H9 (cell line): ENCODE results near the gene DHODH. TPM values are rescaled to one million over a fixed set of nuclear protein-coding genes. Genes with fewer than 3 reads are reported as not detected.

ENCODE experiments used
- DNase-seq: peaks from one replicate; pipeline ENCODE4 v3.0.0-alpha.2; 2017
- H2AFZ ChIP-seq: one replicate; pipeline ENCODE4 v1.6.1; 2013; ENCODE audit warnings: mild to moderate bottlenecking, low read length, control low read depth, moderate library complexity
- H2AK5ac ChIP-seq: 2 replicates; pipeline ENCODE4 v1.6.1; 2013; ENCODE audit warnings: low read length, control low read depth, mixed read lengths; ENCODE audit not compliant: insufficient read length
- H2BK120ac ChIP-seq: one replicate; pipeline ENCODE4 v1.6.1; 2013; ENCODE audit warnings: low read depth, mild to moderate bottlenecking, low read length, control low read depth, inconsistent platforms; ENCODE audit not compliant: poor library complexity, severe bottlenecking
- H2BK12ac ChIP-seq: 2 replicates; pipeline ENCODE4 v1.6.1; 2013; ENCODE audit warnings: low read length, control low read depth, mixed read lengths, low read depth; ENCODE audit not compliant: insufficient read length
- H2BK15ac ChIP-seq: 2 replicates; pipeline ENCODE4 v1.6.1; 2013; ENCODE audit warnings: low read depth, low read length, control low read depth
- H2BK20ac ChIP-seq: one replicate; pipeline ENCODE4 v1.6.1; 2013; ENCODE audit warnings: low read depth, mild to moderate bottlenecking, low read length, control low read depth, inconsistent platforms; ENCODE audit not compliant: poor library complexity, severe bottlenecking
- H2BK5ac ChIP-seq: 2 replicates; pipeline ENCODE4 v1.6.1; 2013; ENCODE audit warnings: low read length, control low read depth, mixed read lengths; ENCODE audit not compliant: insufficient read length
- H3K14ac ChIP-seq: 2 replicates; pipeline ENCODE4 v1.6.1; 2013; ENCODE audit warnings: low read length, control low read depth; ENCODE audit not compliant: insufficient read depth
- H3K18ac ChIP-seq: 2 replicates; pipeline ENCODE4 v1.6.1; 2013; ENCODE audit warnings: low read depth, mild to moderate bottlenecking, mixed read lengths, low read length, control low read depth; ENCODE audit not compliant: insufficient read length
- H3K23ac ChIP-seq: 2 replicates; pipeline ENCODE4 v1.6.1; 2013; ENCODE audit warnings: low read length, control low read depth, mixed read lengths, low read depth; ENCODE audit not compliant: insufficient read length
- H3K23me2 ChIP-seq: 2 replicates; pipeline ENCODE4 v1.6.1; 2013; ENCODE audit warnings: low read depth, mild to moderate bottlenecking, mixed read lengths, low read length, control low read depth; ENCODE audit not compliant: insufficient read length, poor library complexity, severe bottlenecking
- H3K27ac ChIP-seq: 2 replicates; pipeline ENCODE4 v1.5.1; 2013; ENCODE audit warnings: low read length, control low read depth, mixed read lengths, low read depth; ENCODE audit not compliant: insufficient read length
- H3K27me3 ChIP-seq: 2 replicates; pipeline ENCODE4 v1.6.1; 2013; ENCODE audit warnings: low read length, control low read depth, inconsistent platforms; ENCODE audit not compliant: insufficient read depth
- H3K4ac ChIP-seq: 2 replicates; pipeline ENCODE4 v1.6.1; 2013; ENCODE audit warnings: low read depth, mild to moderate bottlenecking, control low read depth, inconsistent platforms, low read length, moderate library complexity
- H3K4me1 ChIP-seq: 2 replicates; pipeline ENCODE4 v1.6.1; 2013; ENCODE audit warnings: low read length, control low read depth, inconsistent platforms; ENCODE audit not compliant: insufficient read depth
- H3K4me2 ChIP-seq: 2 replicates; pipeline ENCODE4 v1.6.1; 2013; ENCODE audit warnings: low read length, control low read depth, mixed read lengths; ENCODE audit not compliant: insufficient read length, insufficient read depth
- H3K56ac ChIP-seq: 2 replicates; pipeline ENCODE4 v1.6.1; 2013; ENCODE audit warnings: low read depth, mild to moderate bottlenecking, mixed read lengths, low read length, control low read depth; ENCODE audit not compliant: insufficient read length
- H3K79me1 ChIP-seq: 2 replicates; pipeline ENCODE4 v1.6.1; 2013; ENCODE audit warnings: low read depth, mild to moderate bottlenecking, moderate library complexity, low read length, control low read depth, inconsistent platforms; ENCODE audit not compliant: insufficient read depth, poor library complexity, severe bottlenecking
- H3K79me2 ChIP-seq: 2 replicates; pipeline ENCODE4 v1.6.1; 2013; ENCODE audit warnings: low read length, control low read depth, inconsistent platforms; ENCODE audit not compliant: insufficient read depth
- H3K9ac ChIP-seq: 2 replicates; pipeline ENCODE4 v1.6.1; 2013; ENCODE audit warnings: low read length, control low read depth, mixed read lengths; ENCODE audit not compliant: insufficient read length; ENCODE audit errors: extremely low read depth
- H3K9me3 ChIP-seq: one replicate; pipeline ENCODE4 v1.6.1; 2013; ENCODE audit warnings: low read depth, low read length, inconsistent platforms; ENCODE audit not compliant: control insufficient read depth
- H3T11ph ChIP-seq: one replicate; pipeline ENCODE4 v1.6.1; 2013; ENCODE audit warnings: mild to moderate bottlenecking, low read length, control low read depth, inconsistent platforms
- H4K20me1 ChIP-seq: one replicate; pipeline ENCODE4 v1.6.1; 2013; ENCODE audit not compliant: control insufficient read depth, insufficient read length, insufficient read depth
- H4K5ac ChIP-seq: 2 replicates; pipeline ENCODE4 v1.6.1; 2013; ENCODE audit warnings: low read depth, mild to moderate bottlenecking, mixed read lengths, low read length, control low read depth; ENCODE audit not compliant: insufficient read length
- H4K8ac ChIP-seq: replicated peaks from 2 replicates; pipeline ENCODE4 v1.6.1; 2013; ENCODE audit warnings: low read length, control low read depth, mixed read lengths, low read depth; ENCODE audit not compliant: insufficient read length
- H4K91ac ChIP-seq: 2 replicates; pipeline ENCODE4 v1.6.1; 2013; ENCODE audit warnings: low read depth, mild to moderate bottlenecking, moderate library complexity, mixed read lengths, low read length, control low read depth; ENCODE audit not compliant: insufficient read length
- H3K27ac Mint-ChIP-seq, 3 experiments: 2 replicates in 2 of 3; 3 replicates in 1 of 3; pipeline ENCODE4 v1.8.0; 2020 to 2021; ENCODE audit warnings: mixed read lengths in 3 of 3, mild to moderate bottlenecking in 1 of 3, moderate library complexity in 1 of 3
- H3K27me3 Mint-ChIP-seq: 2 replicates; pipeline ENCODE4 v1.8.0; 2021; ENCODE audit warnings: low read depth, mild to moderate bottlenecking, moderate library complexity, mixed read lengths
- H3K36me3 Mint-ChIP-seq, 3 experiments: 2 replicates in 2 of 3; 3 replicates in 1 of 3; pipeline ENCODE4 v1.8.0; 2020 to 2021; ENCODE audit warnings: low read depth in 3 of 3, mixed read lengths in 3 of 3; ENCODE audit not compliant: insufficient read depth in 1 of 3
- H3K4me1 Mint-ChIP-seq, 2 experiments: 2 replicates each; pipeline ENCODE4 v1.8.0; 2020; ENCODE audit warnings: mixed read lengths in 2 of 2
- H3K4me3 Mint-ChIP-seq, 2 experiments: 2 replicates in 1 of 2; 3 replicates in 1 of 2; pipeline ENCODE4 v1.8.0; 2020 to 2021; ENCODE audit warnings: mild to moderate bottlenecking in 2 of 2, mixed read lengths in 2 of 2, moderate library complexity in 1 of 2
- H3K9me3 Mint-ChIP-seq, 2 experiments: 2 replicates in 1 of 2; 3 replicates in 1 of 2; pipeline ENCODE4 v1.8.0; 2020; ENCODE audit warnings: mild to moderate bottlenecking in 2 of 2, mixed read lengths in 2 of 2, moderate library complexity in 1 of 2
- WGBS: extraction: QIAGEN DNeasy Blood & Tissue Kit; methylation state at CpG from one replicate; pipeline ENCODE4 v1.1.7; 2013; ENCODE audit warnings: missing lambda C conversion rate, low lambda C conversion rate, mixed read lengths; ENCODE audit not compliant: insufficient read length; ENCODE audit errors: extremely low coverage; 5-methylcytosine and 5-hydroxymethylcytosine counted together
- total RNA-seq: library from RNA; stranded (reverse); gene quantifications from 2 replicates; pipeline ENCODE4 v1.2.1, GENCODE V29; 2021
- TF ChIP-seq, protein P1 (sequence below): fragments of 200-600 bp; sonication (generic); conservative IDR thresholded peaks from 3 replicates; pipeline ENCODE4 v1.8.0; 2021; ENCODE audit warnings: antibody characterized with exemption, mild to moderate bottlenecking

DHODH gene
- total RNA-seq, 1 experiment from 2014 or later: 16.4 TPM

DNA sequence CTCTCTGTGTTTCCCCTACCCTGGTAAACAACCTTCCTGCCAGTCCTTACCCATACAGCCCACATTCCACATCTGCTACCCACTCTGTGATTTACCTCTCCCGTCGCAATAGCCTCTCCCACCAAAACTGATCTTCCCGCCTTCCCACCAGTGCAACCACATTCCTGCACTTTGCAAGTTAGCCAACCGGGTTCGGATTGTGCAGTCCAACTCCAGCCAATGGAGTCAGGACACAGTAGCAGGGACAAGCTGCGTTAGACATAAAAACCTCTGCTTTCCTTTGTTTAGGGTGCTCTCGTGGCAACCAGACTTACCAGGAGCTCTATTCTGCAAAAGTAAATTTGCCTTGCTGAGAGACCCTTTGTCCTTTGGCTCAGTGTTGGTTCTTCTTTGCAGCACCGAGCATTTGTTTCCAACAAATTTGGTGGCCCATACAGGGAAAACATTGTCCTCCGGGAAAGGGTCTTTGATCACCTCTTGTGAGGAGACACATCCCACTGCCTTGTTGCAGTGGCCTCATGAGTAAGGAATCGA, 55.9 kb downstream of the DHODH start:
- Histone ChIP-seq H2AFZ (no peak overlapping the region), H3K79me2 (no peaks in the 10 kb centered on the region), H2BK120ac (no peak overlapping the region), H3K9ac (no peak overlapping the region), H4K5ac (no peak overlapping the region), H3T11ph (no peak overlapping the region), H4K20me1 (no peaks in the 10 kb centered on the region), H2BK20ac (no peak overlapping the region), H4K8ac (no peak overlapping the region), H3K9me3 (no peaks in the 10 kb centered on the region), H2AK5ac (no peak overlapping the region), H3K23me2 (no peaks in the 10 kb centered on the region), H2BK15ac (no peak overlapping the region), H4K91ac (no peak overlapping the region), H3K27me3 (no peaks in the 10 kb centered on the region), H3K4me1 (no peaks in the 10 kb centered on the region), H3K56ac (no peak overlapping the region), H3K79me1 (no peaks in the 10 kb centered on the region), H3K4me2 (no peak overlapping the region), H3K23ac (no peak overlapping the region), H3K18ac (no peak overlapping the region), H2BK5ac (no peak overlapping the region), H3K4ac (no peak overlapping the region), H3K27ac (no peak overlapping the region), H2BK12ac (no peak overlapping the region), H3K14ac (no peak overlapping the region)
- no CpG with 5 or more reads among the region's 10 CpGs for WGBS
- Mint-ChIP-seq H3K4me3 (no peak overlapping the region), H3K36me3 (no peaks in the 10 kb centered on the region), H3K27ac (no peak overlapping the region), H3K4me1 (peaks cover 0 to 3% of the 10 kb centered on the region in 2 experiments; a peak in 1 of 4 replicates), H3K27me3 (peaks cover 12% of the 10 kb centered on the region; the same call in 1 of the 2 replicates), H3K9me3 (peaks cover 0 to 3% of the 10 kb centered on the region in 2 experiments; a peak in 2 of 5 replicates)
- TF ChIP-seq, protein P1, sequence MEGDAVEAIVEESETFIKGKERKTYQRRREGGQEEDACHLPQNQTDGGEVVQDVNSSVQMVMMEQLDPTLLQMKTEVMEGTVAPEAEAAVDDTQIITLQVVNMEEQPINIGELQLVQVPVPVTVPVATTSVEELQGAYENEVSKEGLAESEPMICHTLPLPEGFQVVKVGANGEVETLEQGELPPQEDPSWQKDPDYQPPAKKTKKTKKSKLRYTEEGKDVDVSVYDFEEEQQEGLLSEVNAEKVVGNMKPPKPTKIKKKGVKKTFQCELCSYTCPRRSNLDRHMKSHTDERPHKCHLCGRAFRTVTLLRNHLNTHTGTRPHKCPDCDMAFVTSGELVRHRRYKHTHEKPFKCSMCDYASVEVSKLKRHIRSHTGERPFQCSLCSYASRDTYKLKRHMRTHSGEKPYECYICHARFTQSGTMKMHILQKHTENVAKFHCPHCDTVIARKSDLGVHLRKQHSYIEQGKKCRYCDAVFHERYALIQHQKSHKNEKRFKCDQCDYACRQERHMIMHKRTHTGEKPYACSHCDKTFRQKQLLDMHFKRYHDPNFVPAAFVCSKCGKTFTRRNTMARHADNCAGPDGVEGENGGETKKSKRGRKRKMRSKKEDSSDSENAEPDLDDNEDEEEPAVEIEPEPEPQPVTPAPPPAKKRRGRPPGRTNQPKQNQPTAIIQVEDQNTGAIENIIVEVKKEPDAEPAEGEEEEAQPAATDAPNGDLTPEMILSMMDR: no peak
- no peak for DNase-seq
